Neural progenitor cell (in vitro differentiated cells): ENCODE data around the gene GRK1.

Experiments used
- EZH2phosphoT487 ChIP-seq: fragments of 200-600 bp; sonication (generic); IDR thresholded peaks from 2 replicates; pipeline ENCODE4 v1.6.1; 2017; ENCODE audit warnings: antibody characterized with exemption
- TF ChIP-seq, protein P1 (sequence below): fragments of 200-600 bp; sonication (generic); IDR thresholded peaks from 2 replicates; pipeline ENCODE4 v1.5.1; 2017; ENCODE audit warnings: antibody characterized with exemption, mild to moderate bottlenecking

DNA sequence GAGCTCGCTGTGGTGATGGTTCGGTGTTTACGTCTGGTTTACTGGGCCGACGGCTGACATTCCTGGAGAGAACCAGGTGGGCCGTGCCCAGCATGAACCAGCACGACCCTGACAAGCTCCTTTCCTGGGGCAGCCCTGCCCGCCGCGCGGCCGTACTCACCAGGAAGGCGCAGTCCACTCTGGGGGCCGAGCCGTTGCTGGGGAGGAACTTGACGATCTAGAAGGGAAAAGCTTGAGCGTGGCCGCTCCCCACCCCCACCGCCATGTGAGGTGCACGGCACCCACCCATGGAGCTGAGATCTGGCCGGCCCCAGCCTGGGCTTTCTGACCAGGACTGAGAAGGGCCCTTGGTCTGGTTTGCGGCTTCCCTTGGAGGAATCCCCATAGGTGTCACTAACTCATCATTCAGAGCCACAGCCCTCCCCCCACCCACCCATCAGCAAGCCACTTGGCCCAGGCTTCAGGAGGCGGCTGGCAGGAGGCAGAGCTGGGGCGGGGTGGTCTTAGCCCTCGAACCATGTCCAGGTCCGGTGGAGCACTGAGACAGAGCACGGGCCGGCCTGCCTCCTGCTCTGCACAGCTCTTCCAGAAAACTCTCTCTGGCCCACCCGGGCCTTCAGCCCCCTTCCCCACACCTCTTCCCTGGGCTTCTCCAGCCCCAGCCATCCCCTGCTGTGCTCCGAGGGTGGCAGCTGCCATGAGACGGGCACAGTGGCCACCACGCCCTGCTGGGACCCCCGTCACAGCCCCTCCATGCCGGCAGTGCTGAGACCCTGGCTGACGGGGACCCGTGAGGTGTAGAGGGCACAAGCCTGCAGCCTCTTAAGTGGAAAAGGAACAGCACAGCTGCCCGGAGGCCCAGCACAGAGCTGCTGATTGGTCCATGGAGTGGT is 15.3 kb upstream of the GRK1 start:
- TF ChIP-seq, protein P1, sequence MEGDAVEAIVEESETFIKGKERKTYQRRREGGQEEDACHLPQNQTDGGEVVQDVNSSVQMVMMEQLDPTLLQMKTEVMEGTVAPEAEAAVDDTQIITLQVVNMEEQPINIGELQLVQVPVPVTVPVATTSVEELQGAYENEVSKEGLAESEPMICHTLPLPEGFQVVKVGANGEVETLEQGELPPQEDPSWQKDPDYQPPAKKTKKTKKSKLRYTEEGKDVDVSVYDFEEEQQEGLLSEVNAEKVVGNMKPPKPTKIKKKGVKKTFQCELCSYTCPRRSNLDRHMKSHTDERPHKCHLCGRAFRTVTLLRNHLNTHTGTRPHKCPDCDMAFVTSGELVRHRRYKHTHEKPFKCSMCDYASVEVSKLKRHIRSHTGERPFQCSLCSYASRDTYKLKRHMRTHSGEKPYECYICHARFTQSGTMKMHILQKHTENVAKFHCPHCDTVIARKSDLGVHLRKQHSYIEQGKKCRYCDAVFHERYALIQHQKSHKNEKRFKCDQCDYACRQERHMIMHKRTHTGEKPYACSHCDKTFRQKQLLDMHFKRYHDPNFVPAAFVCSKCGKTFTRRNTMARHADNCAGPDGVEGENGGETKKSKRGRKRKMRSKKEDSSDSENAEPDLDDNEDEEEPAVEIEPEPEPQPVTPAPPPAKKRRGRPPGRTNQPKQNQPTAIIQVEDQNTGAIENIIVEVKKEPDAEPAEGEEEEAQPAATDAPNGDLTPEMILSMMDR: no peak
- TF ChIP-seq EZH2phosphoT487: no peak
